GM08714 (cell line): ENCODE measurements around the gene ESRRB.

Experiments used
- H3K4me3 ChIP-seq: fragments of 200-500 bp; sonication (Bioruptor generic); 2 replicates; pipeline ENCODE4 v1.5.1; 2014; ENCODE audit warnings: mild to moderate bottlenecking, low read length, inconsistent platforms
- ZNF274 ChIP-seq: IDR thresholded peaks from 2 replicates; pipeline ENCODE4 v1.6.1; 2012; ENCODE audit warnings: mild to moderate bottlenecking, low read depth, low read length

ESRRB gene

GRCh38 chr14:76472199-76472723 is 96.3 kb downstream of the ESRRB start:
- H3K4me3 ChIP-seq: no peak overlapping the region
- TF ChIP-seq ZNF274: no peak

DNA sequence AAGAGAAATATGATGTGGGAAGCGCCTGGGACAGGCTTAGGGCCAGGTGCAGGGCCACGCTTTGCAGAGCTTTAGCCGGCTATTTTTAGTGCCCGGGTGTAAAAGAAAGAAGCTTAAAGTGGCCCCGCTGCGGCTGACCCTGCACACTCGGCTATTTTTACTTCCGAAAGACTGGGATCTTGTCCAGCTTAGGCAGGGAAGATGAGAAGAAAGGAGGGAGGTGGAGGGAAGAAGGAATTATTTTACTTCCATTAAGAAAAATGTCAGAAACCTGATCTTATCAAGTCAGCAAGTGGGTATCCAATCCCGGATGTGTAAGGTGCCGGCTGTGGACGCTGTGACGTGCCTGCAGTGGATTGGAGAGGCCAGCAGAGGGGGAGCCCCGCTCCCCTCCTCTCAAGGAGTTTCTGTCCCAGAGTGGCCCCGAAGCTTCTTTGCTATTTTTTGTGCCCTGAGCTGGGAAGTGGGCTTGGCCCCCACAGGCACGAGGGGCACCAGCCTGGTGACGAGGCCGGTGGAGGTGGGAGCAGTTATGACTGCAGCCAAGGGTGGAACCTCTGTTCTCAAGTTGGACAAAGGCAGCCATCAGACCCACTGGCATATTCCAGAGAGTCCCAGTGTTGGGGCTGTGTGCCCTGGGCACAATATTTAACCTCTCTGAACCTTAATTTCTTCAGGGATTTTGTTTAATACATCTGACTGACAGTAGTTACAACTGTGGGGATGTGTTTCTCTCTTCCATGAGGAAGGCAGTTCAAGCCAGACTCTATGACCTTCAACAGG is 97.7 kb downstream of the ESRRB start:
- TF ChIP-seq ZNF274: no peak
- no peak overlapping the region for H3K4me3 ChIP-seq

DNA sequence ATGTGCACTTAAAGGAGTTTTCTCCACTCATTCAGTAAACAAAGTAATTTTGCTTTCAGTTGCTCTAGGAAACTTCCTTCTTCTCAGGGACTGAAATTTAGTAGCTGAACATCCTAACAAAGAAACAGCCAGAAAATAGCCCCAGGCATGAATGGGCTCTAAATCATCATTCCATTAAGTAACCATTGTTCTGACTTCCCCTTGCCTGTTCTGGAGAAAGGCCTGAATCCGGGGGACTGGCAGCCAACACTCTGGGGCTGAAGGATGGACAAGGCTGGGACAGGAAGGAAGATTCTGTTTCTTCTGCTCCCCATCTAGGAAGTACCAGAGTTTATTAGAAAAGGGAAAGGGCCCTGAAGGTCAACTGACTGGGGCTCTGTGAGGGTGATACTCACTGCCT is 104.5 kb downstream of the ESRRB start:
- no peak for TF ChIP-seq ZNF274
- no peak overlapping the region for H3K4me3 ChIP-seq

DNA sequence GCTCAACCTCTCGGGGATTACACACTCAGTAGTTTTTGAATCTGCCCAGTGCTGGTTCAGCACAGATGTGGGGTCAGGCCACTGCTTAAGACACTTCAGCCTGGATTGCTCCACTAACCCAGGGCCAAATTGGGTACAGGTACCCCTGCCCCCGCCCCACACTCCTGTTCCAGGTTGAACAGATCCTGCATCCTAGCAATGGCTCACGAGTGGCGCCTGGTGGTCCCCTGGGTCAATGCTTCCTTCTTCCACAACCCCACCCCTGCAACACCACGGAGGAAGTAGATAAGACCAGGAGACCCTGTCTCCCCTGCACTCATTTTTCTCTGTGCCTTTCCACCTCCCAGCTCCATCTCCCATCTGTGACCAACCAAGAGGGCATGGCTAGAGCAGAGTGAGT is 108.4 kb downstream of the ESRRB start:
- H3K4me3 ChIP-seq: no peak overlapping the region
- TF ChIP-seq ZNF274: no peak

DNA sequence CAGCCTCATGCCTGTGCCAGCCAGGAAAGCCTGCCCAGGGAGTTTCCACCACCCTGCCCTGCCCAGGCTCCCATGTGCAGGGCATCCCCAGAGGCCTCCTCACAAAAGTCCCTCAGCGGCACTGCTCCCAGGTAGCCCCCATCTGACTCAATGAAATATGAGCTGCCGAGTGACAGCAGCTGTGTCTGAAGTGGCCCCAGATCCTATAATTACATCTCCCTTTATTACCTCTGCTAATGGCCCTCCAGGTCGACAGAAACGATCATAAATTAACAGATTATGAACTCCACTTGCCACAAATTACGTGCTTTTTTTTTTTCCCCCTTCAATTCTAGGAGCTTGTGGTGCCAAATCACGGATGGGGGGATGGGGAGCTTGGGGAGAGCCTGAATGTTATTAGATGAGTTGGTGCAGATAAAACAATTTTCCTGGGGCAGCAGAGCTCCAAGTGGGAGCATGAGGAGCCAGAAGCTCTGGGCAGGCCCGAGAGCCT is 110.4 kb downstream of the ESRRB start:
- TF ChIP-seq ZNF274: no peak
- no peak overlapping the region for H3K4me3 ChIP-seq

- no peak for TF ChIP-seq ZNF274
- no peak overlapping the region for H3K4me3 ChIP-seq
Measured at GRCh38 chr14:76488551-76488950, 112.6 kb downstream of the ESRRB start.

DNA sequence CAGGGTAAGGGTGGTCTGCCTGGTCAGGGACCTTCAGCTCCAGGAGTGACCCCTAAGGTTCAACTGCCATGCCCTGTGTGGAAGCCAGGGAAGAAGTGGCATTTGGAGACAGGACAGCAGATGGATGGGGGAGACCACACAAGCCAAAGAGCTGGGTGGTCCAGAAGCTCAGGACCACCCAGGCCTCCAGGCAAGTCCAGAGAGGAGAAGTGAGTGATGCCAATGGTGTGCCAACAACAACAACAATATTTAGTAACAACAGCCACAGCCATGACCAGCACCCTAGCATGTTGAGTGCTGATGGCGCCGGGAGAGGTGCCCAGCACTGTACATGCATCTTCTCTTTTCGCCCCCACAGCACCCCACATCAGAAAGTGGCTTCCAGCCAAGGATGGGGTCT is 113.7 kb downstream of the ESRRB start:
- no peak for TF ChIP-seq ZNF274
- H3K4me3 ChIP-seq: no peak overlapping the region

GRCh38 chr14:76490111-76490510 is 114.2 kb downstream of the ESRRB start:
- no peak overlapping the region for H3K4me3 ChIP-seq
- TF ChIP-seq ZNF274: no peak

DNA sequence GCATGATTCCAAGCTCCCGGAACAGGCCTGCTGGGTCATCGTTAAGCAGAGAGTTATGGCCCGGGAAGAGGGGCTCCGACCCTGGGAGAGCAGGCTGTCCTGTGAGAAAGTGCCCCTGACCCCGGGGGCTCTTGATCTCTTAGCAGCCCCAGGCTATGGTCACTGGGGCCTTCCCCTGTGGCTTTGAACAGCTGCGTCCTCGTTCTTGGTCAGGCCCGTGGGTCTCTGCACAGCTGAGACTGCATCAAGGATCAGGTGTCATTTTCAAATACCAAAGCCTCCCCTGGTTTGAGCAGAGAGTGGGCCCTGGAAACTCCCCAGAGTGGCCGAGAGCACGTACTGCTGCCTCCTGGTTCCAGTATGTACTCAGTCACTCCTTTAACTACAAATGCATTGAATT is 114.8 kb downstream of the ESRRB start:
- no peak overlapping the region for H3K4me3 ChIP-seq
- TF ChIP-seq ZNF274: no peak

DNA sequence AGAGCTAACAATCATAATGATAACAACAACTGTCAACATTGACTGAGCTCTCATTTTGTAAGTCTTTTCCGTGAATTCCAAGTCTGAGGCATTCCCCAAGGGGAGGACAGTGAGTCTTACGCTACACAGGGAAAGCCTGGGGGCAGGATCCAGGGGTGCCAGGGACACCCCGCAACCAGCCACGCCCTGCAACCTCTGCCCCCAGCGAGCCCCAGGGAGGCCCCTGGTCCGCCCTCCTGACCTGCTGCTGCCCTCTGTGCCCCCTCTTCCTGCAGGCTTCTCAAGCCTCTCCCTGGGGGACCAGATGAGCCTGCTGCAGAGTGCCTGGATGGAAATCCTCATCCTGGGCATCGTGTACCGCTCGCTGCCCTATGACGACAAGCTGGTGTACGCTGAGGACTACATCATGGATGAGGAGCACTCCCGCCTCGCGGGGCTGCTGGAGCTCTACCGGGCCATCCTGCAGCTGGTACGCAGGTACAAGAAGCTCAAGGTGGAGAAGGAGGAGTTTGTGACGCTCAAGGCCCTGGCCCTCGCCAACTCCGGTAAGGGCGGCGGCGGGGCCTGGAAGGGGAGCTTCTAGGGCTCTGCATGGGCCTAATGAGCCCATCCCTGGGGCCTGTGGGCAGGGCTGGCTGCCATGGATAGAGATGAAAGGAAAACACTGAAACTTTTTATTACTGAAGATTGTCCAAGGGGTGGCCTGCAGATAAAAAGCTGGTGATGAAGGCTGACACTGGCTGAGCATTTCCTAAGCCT is 115.4 kb downstream of the ESRRB start:
- no peak for TF ChIP-seq ZNF274
- no peak overlapping the region for H3K4me3 ChIP-seq

DNA sequence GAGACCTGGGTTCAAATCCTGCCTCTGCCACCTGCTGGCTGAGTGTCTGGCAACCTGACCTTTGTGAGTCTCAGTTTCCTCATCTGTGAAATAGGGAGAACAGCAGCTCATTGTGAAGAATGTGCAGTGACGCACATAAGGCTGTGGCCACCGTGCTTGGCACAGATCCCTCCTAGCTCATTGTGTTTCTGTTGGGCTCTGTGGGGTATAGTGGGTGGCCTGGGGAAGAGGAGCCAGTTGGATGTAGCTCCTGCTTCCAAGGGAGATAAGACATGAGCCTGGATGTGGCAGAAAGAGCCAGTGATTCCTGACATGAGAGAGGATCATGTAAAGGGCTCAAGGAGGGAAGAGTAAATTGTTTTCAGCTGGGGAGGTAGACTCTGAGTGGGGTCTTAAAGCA is 120.0 kb downstream of the ESRRB start:
- TF ChIP-seq ZNF274: no peak
- H3K4me3 ChIP-seq: no peak overlapping the region

GRCh38 chr14:76496595-76496994 is 120.7 kb downstream of the ESRRB start:
- no peak for TF ChIP-seq ZNF274
- no peak overlapping the region for H3K4me3 ChIP-seq

DNA sequence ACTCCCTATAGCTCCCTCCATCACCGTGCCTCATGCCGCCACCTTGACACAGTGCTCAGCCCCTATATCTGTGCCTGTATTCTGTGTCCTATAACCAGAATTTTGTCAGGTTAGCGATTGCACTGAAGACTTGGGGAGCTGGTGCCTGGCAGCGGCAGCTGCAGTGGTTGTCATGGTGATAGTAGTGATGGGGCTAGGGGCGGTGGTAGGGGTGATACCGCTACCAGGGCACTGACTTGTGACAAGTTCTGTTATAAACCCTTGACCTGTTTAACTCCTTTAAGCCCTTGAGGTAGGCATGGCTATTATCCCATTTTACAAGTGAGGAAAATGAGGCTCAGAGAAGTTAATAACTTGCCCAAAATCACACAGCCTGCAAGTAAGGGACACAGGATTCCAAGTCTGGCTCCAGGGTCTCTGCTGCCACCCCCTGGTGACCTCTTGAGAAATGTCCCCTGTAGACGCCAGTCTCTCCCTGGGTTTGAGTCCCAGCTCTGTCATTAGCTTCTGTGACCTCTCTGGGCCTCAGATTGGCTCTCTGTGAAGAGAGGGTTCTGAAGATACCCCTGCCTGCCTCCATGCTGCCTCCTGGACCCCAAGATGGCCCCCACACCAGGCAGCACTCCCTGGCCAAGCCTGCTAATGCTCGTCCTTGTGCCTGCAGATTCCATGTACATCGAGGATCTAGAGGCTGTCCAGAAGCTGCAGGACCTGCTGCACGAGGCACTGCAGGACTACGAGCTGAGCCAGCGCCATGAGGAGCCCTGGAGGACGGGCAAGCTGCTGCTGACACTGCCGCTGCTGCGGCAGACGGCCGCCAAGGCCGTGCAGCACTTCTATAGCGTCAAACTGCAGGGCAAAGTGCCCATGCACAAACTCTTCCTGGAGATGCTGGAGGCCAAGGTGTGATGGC is 121.9 kb downstream of the ESRRB start:
- H3K4me3 ChIP-seq: no peak overlapping the region
- TF ChIP-seq ZNF274: no peak

GRCh38 chr14:76498463-76498935 is 122.6 kb downstream of the ESRRB start:
- no peak for TF ChIP-seq ZNF274
- H3K4me3 ChIP-seq: no peak overlapping the region
